HepG2 (cell line): ENCODE measurements around the gene LRRC3C. TPM values are rescaled to one million over a fixed set of nuclear protein-coding genes. Genes with fewer than 3 reads are reported as not detected.
A peak's percentile ranks its signal among the peaks of the same experiment; 100 is the strongest.

Experiments used
- ATAC-seq: fragments of 200-7000 bp; cut with Tn5 transposase; 3 replicates; pipeline ENCODE4 v1.9.1; 2020; ENCODE audit warnings: mild to moderate bottlenecking, moderate library complexity
- BruUV-seq: library from RNA; stranded (reverse); fragments of 400-500 nt; replicated peaks from 2 replicates; lab custom pipeline; 2021; lab: Mats Ljungman, UMichigan
- CTCF ChIA-PET: fragments of 300-600 bp; formaldehyde crosslinking; extraction: SDS; loops from one replicate; lab custom pipeline; 2021; ENCODE audit warnings: low total read pairs, inconsistent platforms, low intra/inter-chr PET ratio; lab: Yijun Ruan, JAX
- POLR2A ChIA-PET: fragments of 350-600 bp; sonication (Branson Sonifier 250); formaldehyde crosslinking; loops from one replicate; lab custom pipeline; 2020; ENCODE audit warnings: antibody characterized with exemption, inconsistent platforms; lab: Yijun Ruan, JAX
- DNase-seq: peaks from one replicate; pipeline ENCODE4 v3.0.0-alpha.2; 2015; ENCODE audit warnings: low spot score
- FAIRE-seq: peaks from 3 replicates; lab custom pipeline; 2011; peaks lifted over from hg19 to GRCh38; lab: Jason Lieb, UNC
- H2AFZ ChIP-seq: one replicate; pipeline ENCODE4 v1.6.1; 2011; ENCODE audit warnings: low read length, inconsistent platforms
- H3K27ac ChIP-seq: fragments of 300-600 bp; 3 replicates; pipeline ENCODE4 v1.8.0; 2011; ENCODE audit warnings: mixed run types, mild to moderate bottlenecking, mixed read lengths, low read length, inconsistent platforms; ENCODE audit not compliant: insufficient read depth; ENCODE audit errors: extremely low read length
- H3K27me3 ChIP-seq, 2 experiments: fragments of 200-600 bp in 1 of 2; 2 replicates in 1 of 2; 3 replicates in 1 of 2; pipeline versions ENCODE4 v1.6.0 to v1.8.0; 2011; ENCODE audit warnings: low read length in 2 of 2, mild to moderate bottlenecking in 2 of 2, moderate library complexity in 2 of 2, inconsistent platforms in 1 of 2; ENCODE audit not compliant: insufficient read depth in 2 of 2, control insufficient read depth in 1 of 2
- H3K36me3 ChIP-seq, 2 experiments: fragments of 200-600 bp in 1 of 2; replicated peaks in 1 of 2; 2 replicates in 1 of 2; 3 replicates in 1 of 2; pipeline versions ENCODE4 v1.5.1 to v1.8.0; 2011; ENCODE audit warnings: low read length in 2 of 2, inconsistent platforms in 1 of 2; ENCODE audit not compliant: insufficient read depth in 2 of 2, control insufficient read depth in 1 of 2
- H3K4me1 ChIP-seq: 2 replicates; pipeline ENCODE4 v1.5.1; 2012; ENCODE audit warnings: low read length, inconsistent platforms; ENCODE audit not compliant: insufficient read depth
- H3K4me2 ChIP-seq: 2 replicates; pipeline ENCODE4 v1.6.0; 2011; ENCODE audit warnings: low read depth, low read length, inconsistent platforms
- H3K4me3 ChIP-seq, 3 experiments: fragments of 200-600 bp in 1 of 3; sonication (generic), shearing (Covaris generic) in 1 of 3; replicated peaks in 1 of 3; 2 replicates each; pipeline ENCODE4 v1.5.1; 2011 to 2016; ENCODE audit warnings: low read length in 3 of 3, inconsistent platforms in 2 of 3, low read depth in 2 of 3, mild to moderate bottlenecking in 2 of 3, control low read depth in 1 of 3, mixed read lengths in 1 of 3; ENCODE audit not compliant: insufficient read depth in 1 of 3
- H3K79me2 ChIP-seq: one replicate; pipeline ENCODE4 v1.6.1; 2011; ENCODE audit warnings: low read length, inconsistent platforms; ENCODE audit not compliant: insufficient read depth
- H3K9ac ChIP-seq: 2 replicates; pipeline ENCODE4 v1.6.0; 2011; ENCODE audit warnings: mild to moderate bottlenecking, low read depth, low read length, inconsistent platforms; ENCODE audit not compliant: insufficient read depth
- H3K9me3 ChIP-seq: 2 replicates; pipeline ENCODE4 v1.5.1; 2012; ENCODE audit warnings: mild to moderate bottlenecking, low read length
- H4K20me1 ChIP-seq: 2 replicates; pipeline ENCODE4 v1.6.0; 2011; ENCODE audit warnings: inconsistent platforms, mild to moderate bottlenecking, low read length, moderate library complexity; ENCODE audit not compliant: insufficient read depth
- ADNP ChIP-seq: sonication (generic); formaldehyde crosslinking; IDR thresholded peaks from 2 replicates; pipeline ENCODE4 v1.4.0; 2020; ENCODE audit warnings: missing genetic modification reagents
- ATF5 ChIP-seq: sonication (generic); formaldehyde crosslinking; IDR thresholded peaks from 2 replicates; pipeline ENCODE4 v1.4.0; 2020; ENCODE audit warnings: mild to moderate bottlenecking, low read depth, missing genetic modification reagents
- GATAD2A ChIP-seq: IDR thresholded peaks from 2 replicates; pipeline ENCODE4 v1.6.1; 2016
- GRHL1 ChIP-seq: sonication (generic); formaldehyde crosslinking; conservative IDR thresholded peaks from 2 replicates; pipeline ENCODE4 v1.8.0; 2022; ENCODE audit warnings: missing genetic modification reagents
- HOXA3 ChIP-seq: sonication (generic); formaldehyde crosslinking; IDR thresholded peaks from 2 replicates; pipeline ENCODE4 v1.5.0; 2020; ENCODE audit warnings: missing genetic modification reagents
- HOXA5 ChIP-seq: sonication (generic); formaldehyde crosslinking; IDR thresholded peaks from 2 replicates; pipeline ENCODE4 v1.4.0; 2020; ENCODE audit warnings: missing genetic modification reagents
- JUN ChIP-seq: sonication (generic); formaldehyde crosslinking; IDR thresholded peaks from 2 replicates; pipeline ENCODE4 v1.4.0; 2020; ENCODE audit warnings: mild to moderate bottlenecking, missing genetic modification reagents
- SATB2 ChIP-seq: sonication (generic); formaldehyde crosslinking; IDR thresholded peaks from 2 replicates; pipeline ENCODE4 v1.5.0; 2020; ENCODE audit warnings: missing genetic modification reagents
- TEAD3 ChIP-seq: optimal IDR thresholded peaks from 2 replicates; pipeline ENCODE3; 2016; ENCODE audit warnings: borderline replicate concordance
- TFAP4 ChIP-seq: sonication (generic); IDR thresholded peaks from 2 replicates; pipeline ENCODE4 v1.6.1; 2016; ENCODE audit warnings: low read depth, borderline replicate concordance
- TFE3 ChIP-seq: IDR thresholded peaks from 2 replicates; pipeline ENCODE4 v1.6.1; 2016
- ZNF512B ChIP-seq: sonication (generic); formaldehyde crosslinking; IDR thresholded peaks from 2 replicates; pipeline ENCODE4 v1.5.1; 2020; ENCODE audit warnings: missing genetic modification reagents, mild to moderate bottlenecking, borderline replicate concordance
- ZNF572 ChIP-seq: sonication (generic); formaldehyde crosslinking; IDR thresholded peaks from 2 replicates; pipeline ENCODE4 v1.5.1; 2020; ENCODE audit warnings: mild to moderate bottlenecking, missing genetic modification reagents
- ZNF615 ChIP-seq: sonication (generic); formaldehyde crosslinking; IDR thresholded peaks from 2 replicates; pipeline ENCODE4 v1.5.0; 2020; ENCODE audit warnings: mild to moderate bottlenecking, missing genetic modification reagents, borderline replicate concordance
- ZNF670 ChIP-seq: sonication (generic); formaldehyde crosslinking; IDR thresholded peaks from 2 replicates; pipeline ENCODE4 v1.8.0; 2022; ENCODE audit warnings: mild to moderate bottlenecking, missing genetic modification reagents, borderline replicate concordance
- WGBS: methylation state at CpG from one replicate; pipeline ENCODE4 v1.1.6; 2017; ENCODE audit warnings: low lambda C conversion rate; 5-methylcytosine and 5-hydroxymethylcytosine counted together
- in situ Hi-C: cut with HindIII; loops from 2 replicates; pipeline ENCODE4 v1.10.0; 2017; ENCODE audit warnings: low pct_unique_long_range_greater_than_20kb; ENCODE audit not compliant: extremely low pct_ligation_motif_present
- intact Hi-C: fragments of 100-400 bp; cut with micrococcal nuclease; formaldehyde crosslinking; loops from one replicate; pipeline ENCODE4 v1.10.0; 2022; ENCODE audit not compliant: unreplicated experiment
- polyA plus RNA-seq, 8 experiments: library from polyadenylated mRNA; depleted of rRNA in 3 of 8; stranded (reverse) in 7 of 8; unstranded in 1 of 8; fragments of >200 nt; fragmentation: Illumina TruSeq in 4 of 8; extraction: Trizol in 4 of 8; gene quantifications; 2 replicates each; pipeline versions ENCODE4 v1.2.1 to v1.2.3, GENCODE V29; 2011 to 2016; ENCODE audit warnings: low read depth in 4 of 8, missing spikeins in 1 of 8, mixed read lengths in 1 of 8; ENCODE audit not compliant: insufficient read depth in 1 of 8
- total RNA-seq, 5 experiments: library from RNA; depleted of rRNA; stranded (reverse); fragments of >200 nt; fragmentation: Illumina TruSeq; extraction: Trizol; gene quantifications; 2 replicates each; pipeline ENCODE4 v1.2.3, GENCODE V29; 2016; ENCODE audit warnings: low read depth in 1 of 5

LRRC3C gene
- total and polyA plus RNA-seq, 2 of the 13 experiments (the other 11 are each of a cell fraction or from before 2014, with no cell fraction given): 0.17 TPM; not detected in 1

- TF ChIP-seq SATB2 (CRISPR knock-in tag): no peak
- TF ChIP-seq JUN: 0 out of 2 replicates have a peak, but pooled peaks have one; percentile 17
- TF ChIP-seq TFAP4: peak; percentile 76
- no peak for TF ChIP-seq ZNF572 (CRISPR knock-in tag)
- peak; percentile 61 for TF ChIP-seq TEAD3
- TF ChIP-seq ZNF670 (CRISPR knock-in tag): 0 out of 2 replicates have a peak, but pooled peaks have one; percentile 36
- TF ChIP-seq TFE3: peak; percentile 32; the same call in 1 of the 2 replicates
- no peak for TF ChIP-seq ADNP (CRISPR knock-in tag)
- 0 out of 2 replicates have a peak, but pooled peaks have one; percentile 29 for TF ChIP-seq ZNF615
- TF ChIP-seq GATAD2A: peak; percentile 53; the same call in 1 of the 2 replicates
- TF ChIP-seq, all 625 proteins: peak for 31
Measured at GRCh38 chr17:39960524-39961041, 33.1 kb downstream of the LRRC3C start (continued).

- H3K9me3 ChIP-seq: no peaks in the 10 kb centered on the region
- H3K27ac ChIP-seq: no peak within 1 kb of the TSS
- no peaks in the 10 kb centered on the region for H3K79me2 ChIP-seq
- in situ Hi-C loops: no loop called here
- POLR2A ChIA-PET: no interaction called here
- no peak within 1 kb of the TSS for H3K9ac ChIP-seq
- WGBS: 26% methylated on average over 6 of the region's 6 CpGs
- FAIRE-seq (no peak), DNase-seq (no peak), ATAC-seq (no peak)
- H2AFZ ChIP-seq: no peak within 1 kb of the TSS
- CTCF ChIA-PET: no interaction called here
- H3K4me1 ChIP-seq: peaks cover 28% of the 10 kb centered on the region
- peaks cover 0 to 42% of the 10 kb centered on the region in 2 experiments; a peak in 3 of 5 replicates for H3K27me3 ChIP-seq
- intact Hi-C loops: no loop called here
- H4K20me1 ChIP-seq: no peaks in the 10 kb centered on the region
- H3K36me3 ChIP-seq: no peaks in the 10 kb centered on the region
- H3K4me2 ChIP-seq: no peak within 1 kb of the TSS
- no TSS peak for BruUV-seq
- no peak within 1 kb of the TSS for H3K4me3 ChIP-seq
- TF ChIP-seq ATF5 (CRISPR knock-in tag) (no peak), HOXA3 (CRISPR knock-in tag) (no peak), HOXA5 (CRISPR knock-in tag) (no peak), GRHL1 (CRISPR knock-in tag) (no peak), ZNF512B (CRISPR knock-in tag) (no peak)
Measured at GRCh38 chr17:39962642-39963220, 35.2 kb downstream of the LRRC3C start, which contains the start of gene GSDMA. GSDMA (plus strand) TSS chr17:39963004; CDS start chr17:39965688, 2,684 bp downstream.
